Loucy (cell line): Measurements from ENCODE around the gene EDAR.

ENCODE experiments used
- EZH2phosphoT487 ChIP-seq: fragments of 200-600 bp; IDR thresholded peaks from 2 replicates; pipeline ENCODE4 v1.6.1; 2018; ENCODE audit warnings: antibody characterized with exemption, mild to moderate bottlenecking, moderate library complexity, borderline replicate concordance
- TF ChIP-seq, protein P1 (sequence below): fragments of 200-600 bp; sonication (generic); conservative IDR thresholded peaks from 2 replicates; pipeline ENCODE4 v1.5.1; 2014; ENCODE audit warnings: mild to moderate bottlenecking, antibody characterized with exemption, low read length

DNA sequence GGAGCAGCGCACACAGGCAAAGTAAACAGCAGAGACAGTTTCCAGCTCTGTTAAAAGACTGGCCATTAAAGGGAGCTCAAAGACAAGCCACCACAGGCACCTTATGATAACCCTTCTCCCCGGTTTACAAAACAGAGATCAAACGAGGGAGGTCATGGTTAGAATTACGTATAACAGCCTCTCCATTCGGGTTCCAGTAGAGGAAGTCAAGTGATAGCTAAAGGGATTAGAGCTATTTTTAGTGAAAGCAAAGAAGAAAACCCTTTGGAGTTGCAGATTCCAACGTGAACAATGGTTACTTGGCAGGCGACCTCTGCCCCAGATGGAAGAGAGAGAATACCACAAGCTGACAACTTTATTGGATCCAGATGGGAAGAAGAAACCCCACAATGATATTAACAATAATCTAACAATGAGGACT lies 31.2 kb upstream of the EDAR start:
- TF ChIP-seq, protein P1, sequence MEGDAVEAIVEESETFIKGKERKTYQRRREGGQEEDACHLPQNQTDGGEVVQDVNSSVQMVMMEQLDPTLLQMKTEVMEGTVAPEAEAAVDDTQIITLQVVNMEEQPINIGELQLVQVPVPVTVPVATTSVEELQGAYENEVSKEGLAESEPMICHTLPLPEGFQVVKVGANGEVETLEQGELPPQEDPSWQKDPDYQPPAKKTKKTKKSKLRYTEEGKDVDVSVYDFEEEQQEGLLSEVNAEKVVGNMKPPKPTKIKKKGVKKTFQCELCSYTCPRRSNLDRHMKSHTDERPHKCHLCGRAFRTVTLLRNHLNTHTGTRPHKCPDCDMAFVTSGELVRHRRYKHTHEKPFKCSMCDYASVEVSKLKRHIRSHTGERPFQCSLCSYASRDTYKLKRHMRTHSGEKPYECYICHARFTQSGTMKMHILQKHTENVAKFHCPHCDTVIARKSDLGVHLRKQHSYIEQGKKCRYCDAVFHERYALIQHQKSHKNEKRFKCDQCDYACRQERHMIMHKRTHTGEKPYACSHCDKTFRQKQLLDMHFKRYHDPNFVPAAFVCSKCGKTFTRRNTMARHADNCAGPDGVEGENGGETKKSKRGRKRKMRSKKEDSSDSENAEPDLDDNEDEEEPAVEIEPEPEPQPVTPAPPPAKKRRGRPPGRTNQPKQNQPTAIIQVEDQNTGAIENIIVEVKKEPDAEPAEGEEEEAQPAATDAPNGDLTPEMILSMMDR, result peak; percentile 27; the same call in 1 of the 2 replicates
- TF ChIP-seq EZH2phosphoT487, result no peak
